Activated CD8-positive, alpha-beta memory T cell treated with anti-CD3 and anti-CD28 coated beads for 48 hours (primary cell): ENCODE data around the gene GSK3A.

ENCODE experiments used
- DNase-seq, 3 experiments: peaks; one replicate each; pipeline ENCODE4 v3.0.0-alpha.2; 2020; ENCODE audit warnings: low read depth in 2 of 3, low spot score in 2 of 3

GSK3A gene

GRCh38 chr19:42229301-42229854, 13.0 kb downstream of the GSK3A start:
- no peak for DNase-seq

- no peak for DNase-seq
Observed at GRCh38 chr19:42228641-42229040, 13.8 kb downstream of the GSK3A start.

- DNase-seq = no peak
Observed at GRCh38 chr19:42226886-42227285, 15.5 kb downstream of the GSK3A start.

GRCh38 chr19:42225718-42226292, 16.6 kb downstream of the GSK3A start:
- no peak for DNase-seq

GRCh38 chr19:42224940-42225717, 17.3 kb downstream of the GSK3A start:
- DNase-seq = no peak

GRCh38 chr19:42220751-42221097, 21.7 kb downstream of the GSK3A start:
- DNase-seq = no peak

- DNase-seq = peak; percentile 76 to 95 (median 88)
Observed at GRCh38 chr19:42219812-42220750, 22.3 kb downstream of the GSK3A start, which contains the start of gene ZNF526. ZNF526 (plus strand) TSS chr19:42220312; CDS start chr19:42224404, 4,092 bp downstream.

GRCh38 chr19:42217520-42218437, 24.6 kb downstream of the GSK3A start, which contains the start of gene DEDD2:
DEDD2 (minus strand) TSS chr19:42217677; CDS start chr19:42217007, 670 bp downstream.
- peak; percentile 99 to 100 (median 100) for DNase-seq

- no peak for DNase-seq
Observed at GRCh38 chr19:42216653-42217519, 25.5 kb downstream of the GSK3A start.

GRCh38 chr19:42214810-42215485, 27.5 kb downstream of the GSK3A start:
- no peak for DNase-seq

GRCh38 chr19:42212886-42213285, 29.5 kb downstream of the GSK3A start:
- DNase-seq = no peak

- no peak for DNase-seq
Observed at GRCh38 chr19:42208612-42209011, 33.8 kb downstream of the GSK3A start.

- DNase-seq = no peak
Observed at GRCh38 chr19:42207767-42208271, 34.6 kb downstream of the GSK3A start.

- DNase-seq = no peak
Observed at GRCh38 chr19:42206871-42207755, 35.3 kb downstream of the GSK3A start.

- DNase-seq = no peak
Observed at GRCh38 chr19:42204664-42205063, 37.7 kb downstream of the GSK3A start.

GRCh38 chr19:42203700-42204099, 38.7 kb downstream of the GSK3A start:
- DNase-seq = no peak

GRCh38 chr19:42202290-42202880, 40.0 kb downstream of the GSK3A start:
- no peak for DNase-seq
